MV-4-11 (cell line): ENCODE results near the gene STEAP1B.

Experiments
- DNase-seq: peaks from one replicate; lab custom pipeline; 2025; lab: John Stamatoyannopoulos, UW

STEAP1B gene

DNA sequence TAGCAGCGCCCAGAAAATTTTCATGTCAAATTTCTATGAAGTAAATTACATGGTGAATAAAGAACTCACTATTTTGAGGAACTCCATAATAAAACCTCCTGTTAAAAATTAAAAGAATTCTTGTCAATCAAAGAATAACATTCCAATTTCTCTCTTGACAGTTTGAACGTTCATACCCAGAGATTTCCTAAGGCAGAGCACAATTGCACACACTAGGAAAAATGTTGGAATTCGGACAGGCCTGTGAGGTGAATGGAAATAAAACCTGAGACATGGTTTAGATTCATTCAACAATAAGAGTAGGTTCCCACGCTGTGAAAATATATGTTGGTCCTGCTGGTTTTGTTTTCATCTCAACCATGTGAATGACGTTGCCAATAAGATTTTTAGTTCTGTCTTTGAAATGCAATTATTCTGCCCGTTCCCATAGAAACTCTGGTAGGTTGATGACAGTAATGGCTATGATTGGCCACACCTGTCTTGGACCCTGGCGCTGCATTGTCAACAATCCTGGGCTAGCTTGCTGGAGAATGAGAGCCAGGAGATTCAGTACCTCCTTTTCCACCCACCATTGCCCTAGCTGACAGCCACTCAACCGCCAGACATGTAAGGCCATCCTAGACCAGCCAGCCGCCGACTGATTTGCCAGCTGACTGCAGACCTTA, 99.7 kb downstream of the STEAP1B start:
- DNase-seq = no peak

DNA sequence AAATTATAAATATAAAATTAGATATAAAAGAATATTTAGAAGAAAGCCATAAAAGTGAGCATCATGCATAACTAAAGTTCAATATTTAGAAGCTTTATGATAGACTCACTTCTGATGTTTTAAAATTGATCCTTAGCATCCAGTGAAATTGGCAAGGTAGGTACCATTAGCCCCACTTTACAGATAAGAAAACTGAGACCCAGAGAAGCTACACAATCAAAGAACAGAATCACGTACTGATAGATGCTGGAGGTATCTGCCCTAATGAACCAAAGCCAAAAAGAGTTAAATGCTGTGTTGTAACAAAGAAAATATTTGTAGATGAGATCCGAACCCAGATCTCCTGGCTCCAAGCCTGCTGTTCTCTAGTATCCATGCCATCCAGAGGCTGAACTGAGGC, 100.4 kb downstream of the STEAP1B start:
- DNase-seq = no peak

DNA sequence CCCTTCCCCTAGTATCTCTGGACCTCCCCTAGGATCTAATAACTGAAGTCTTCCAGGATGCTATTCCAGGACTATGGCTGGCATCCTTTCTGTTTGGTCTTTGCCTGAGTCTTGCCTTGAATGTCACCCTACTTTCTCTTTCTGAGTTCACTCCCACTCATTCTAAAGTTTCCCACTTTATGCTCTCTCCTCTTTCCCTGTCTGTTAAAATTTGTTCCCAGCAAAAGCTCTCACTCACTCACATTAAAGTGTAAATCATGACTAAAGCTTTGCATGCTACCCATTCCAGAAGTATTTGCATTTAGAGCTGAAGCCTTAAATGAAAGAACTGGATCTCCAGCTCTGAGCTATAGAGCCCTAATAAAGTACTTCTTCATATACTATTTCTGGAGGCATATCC, 100.9 kb downstream of the STEAP1B start:
- DNase-seq = no peak

DNA sequence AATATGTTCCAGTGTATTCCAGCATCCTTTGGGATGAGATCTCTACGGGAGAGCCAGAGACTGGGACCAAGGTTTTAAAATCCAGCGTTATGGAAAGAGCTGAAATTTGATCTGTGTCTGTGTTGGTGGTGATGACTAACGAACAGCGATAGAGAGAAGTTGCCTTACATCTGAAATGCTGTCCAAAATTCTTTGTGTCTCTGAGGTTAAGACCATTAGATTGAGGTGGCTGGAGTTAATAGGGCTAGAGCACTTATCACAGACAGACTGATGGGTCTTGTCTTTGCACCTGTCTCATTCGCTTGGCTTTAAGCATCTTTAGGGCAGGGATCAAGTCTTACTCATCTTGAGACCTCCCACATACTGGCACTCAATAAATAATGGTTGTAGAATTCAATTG, 102.0 kb downstream of the STEAP1B start:
- no peak for DNase-seq

DNA sequence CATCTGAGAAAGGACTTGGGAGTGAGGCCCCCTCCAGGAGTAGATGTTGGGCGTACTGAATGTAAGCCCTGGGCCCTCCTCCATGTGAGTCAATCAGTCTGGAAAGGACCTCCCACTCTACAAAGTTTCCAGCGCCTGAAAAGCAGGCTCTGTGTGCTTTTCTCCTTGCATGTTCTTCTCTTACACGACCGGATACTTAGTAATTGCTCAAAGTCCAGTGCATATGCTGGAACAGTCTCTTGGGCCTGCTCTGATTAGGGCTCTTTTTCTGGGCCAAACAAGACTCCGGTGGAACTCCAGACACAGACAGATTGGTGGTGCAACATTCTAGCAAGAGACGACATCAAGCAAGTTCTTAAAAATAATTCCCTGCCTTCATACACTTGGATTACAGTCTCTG, 104.8 kb downstream of the STEAP1B start:
- no peak for DNase-seq

DNA sequence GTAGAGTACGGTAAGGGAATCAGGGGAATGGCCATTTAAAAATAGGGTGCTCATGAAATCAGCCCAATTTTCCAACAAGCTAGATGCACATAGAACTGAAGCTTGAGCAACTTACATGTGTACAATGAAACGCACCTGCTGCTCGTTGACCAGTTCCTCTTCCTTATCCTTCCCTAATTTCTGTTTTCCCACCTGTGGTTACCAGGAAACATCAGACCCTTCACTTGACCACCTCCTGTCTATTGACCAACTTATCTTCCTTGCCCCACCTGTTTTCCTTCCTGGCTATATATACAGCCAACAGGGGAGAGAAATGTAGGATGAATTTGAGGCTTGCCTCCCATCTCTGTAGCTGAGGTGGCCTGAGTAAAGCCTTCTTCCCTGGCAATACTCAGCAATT, 105.2 kb downstream of the STEAP1B start:
- DNase-seq = no peak

DNA sequence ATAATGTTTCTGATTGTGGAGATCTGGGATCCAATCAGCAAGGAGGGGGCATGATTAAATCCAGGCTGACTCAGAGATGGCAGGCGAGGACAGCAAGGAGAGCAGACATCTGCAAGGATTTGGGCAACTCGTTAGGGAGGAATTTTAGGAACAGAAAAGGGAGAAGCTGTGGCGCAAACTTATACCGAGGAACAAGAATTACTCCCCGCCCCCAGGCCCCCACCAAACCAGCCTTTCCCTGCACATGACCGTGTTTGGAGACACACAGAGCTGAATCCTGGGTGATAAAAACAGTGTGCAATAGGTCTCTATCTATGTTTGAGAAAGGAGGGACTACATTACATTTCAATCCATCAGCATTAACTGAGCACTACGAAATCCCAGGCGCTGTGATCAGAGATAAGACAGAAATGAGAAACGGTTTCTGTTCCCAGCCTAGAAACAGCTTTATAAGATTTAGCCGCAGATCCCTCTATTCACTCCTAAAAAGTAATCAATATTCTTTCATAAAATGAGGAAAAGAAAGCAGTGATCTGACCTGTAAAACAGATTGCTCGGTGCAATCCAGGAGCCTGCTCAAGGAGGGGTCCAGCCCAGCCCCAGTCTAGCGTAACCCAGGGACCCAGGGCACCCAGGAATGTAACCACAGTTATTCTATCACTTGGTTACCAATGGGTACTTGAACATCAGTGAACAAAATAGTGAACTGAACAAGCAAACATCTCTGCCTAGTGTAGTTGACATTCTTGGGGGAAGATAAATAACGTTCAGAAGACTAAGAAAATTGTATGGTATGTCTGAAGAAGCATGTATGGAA, 105.9 kb downstream of the STEAP1B start:
- no peak for DNase-seq

DNA sequence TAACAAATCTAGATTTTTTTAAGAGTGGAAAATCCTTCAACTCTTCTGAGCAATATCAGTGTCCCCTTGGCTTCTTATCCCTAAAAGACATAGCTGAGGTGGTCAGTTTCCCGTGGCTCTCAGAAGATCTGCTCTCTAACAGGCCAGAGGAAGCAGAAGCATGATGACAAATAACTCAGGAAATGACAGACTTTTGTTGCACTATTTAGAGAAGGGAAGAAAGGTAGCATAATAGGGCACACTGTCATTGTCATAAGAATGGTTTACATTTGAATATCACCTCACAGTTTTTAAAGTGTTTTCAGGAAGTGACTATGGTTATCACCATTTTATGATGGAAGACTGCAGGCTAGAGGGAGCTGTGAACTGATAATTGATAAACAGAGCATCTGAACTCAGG, 109.5 kb downstream of the STEAP1B start:
- no peak for DNase-seq

DNA sequence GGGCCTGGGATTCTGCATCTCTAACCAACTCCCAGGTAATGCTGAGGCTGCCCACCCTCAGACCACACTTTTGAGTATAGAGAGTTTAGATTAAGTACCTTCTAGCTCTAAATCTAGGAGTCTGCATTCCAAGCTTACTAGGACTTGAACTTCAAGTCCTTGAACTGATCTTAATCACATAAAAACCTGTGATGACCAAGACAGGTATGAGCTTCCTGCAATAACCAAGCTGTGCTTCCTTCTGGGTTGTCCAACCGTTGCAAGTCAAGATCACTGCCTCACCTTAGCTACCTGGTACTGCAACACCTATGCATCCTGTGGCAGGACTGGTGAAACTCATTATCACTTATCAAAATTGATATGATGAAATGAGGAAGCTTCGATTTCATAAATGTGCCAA, 110.1 kb downstream of the STEAP1B start:
- DNase-seq = no peak

DNA sequence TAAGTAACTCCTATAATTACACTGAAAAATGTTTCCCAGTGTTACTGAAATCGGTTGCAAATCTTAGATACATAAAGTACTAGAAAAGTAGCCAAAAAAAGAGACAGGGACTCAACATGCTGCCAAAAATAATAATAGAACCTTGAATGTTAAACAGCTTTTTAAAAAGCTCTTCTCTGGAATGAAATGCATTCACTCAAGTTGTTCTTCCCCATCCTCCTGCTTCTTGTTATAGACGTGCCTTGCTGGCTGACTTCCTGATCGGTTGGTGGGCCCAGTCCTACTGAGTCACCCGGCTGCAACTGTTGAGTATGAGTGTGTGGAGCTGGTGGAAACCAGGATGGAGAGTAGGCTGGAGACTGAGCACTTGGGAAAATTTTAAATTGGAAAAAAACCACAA, 112.4 kb downstream of the STEAP1B start:
- no peak for DNase-seq

DNA sequence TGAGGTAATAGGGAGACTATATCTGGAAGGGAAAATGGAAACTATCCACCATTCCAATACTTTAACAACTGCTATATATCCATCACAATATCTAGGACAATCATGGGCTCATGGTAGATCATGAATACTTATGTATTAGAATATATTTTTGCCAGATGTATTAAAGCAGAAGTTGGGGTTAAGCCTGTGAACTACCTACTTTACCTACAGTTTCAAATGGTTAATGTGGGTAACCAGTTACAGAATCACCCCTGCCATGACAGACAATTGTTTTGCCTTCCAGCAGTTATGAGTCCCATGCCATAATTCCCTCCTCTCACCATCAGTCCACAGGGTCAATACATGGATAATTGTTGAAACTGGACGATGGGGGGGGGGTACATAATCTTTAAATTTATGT, 113.1 kb downstream of the STEAP1B start:
- DNase-seq = no peak

DNA sequence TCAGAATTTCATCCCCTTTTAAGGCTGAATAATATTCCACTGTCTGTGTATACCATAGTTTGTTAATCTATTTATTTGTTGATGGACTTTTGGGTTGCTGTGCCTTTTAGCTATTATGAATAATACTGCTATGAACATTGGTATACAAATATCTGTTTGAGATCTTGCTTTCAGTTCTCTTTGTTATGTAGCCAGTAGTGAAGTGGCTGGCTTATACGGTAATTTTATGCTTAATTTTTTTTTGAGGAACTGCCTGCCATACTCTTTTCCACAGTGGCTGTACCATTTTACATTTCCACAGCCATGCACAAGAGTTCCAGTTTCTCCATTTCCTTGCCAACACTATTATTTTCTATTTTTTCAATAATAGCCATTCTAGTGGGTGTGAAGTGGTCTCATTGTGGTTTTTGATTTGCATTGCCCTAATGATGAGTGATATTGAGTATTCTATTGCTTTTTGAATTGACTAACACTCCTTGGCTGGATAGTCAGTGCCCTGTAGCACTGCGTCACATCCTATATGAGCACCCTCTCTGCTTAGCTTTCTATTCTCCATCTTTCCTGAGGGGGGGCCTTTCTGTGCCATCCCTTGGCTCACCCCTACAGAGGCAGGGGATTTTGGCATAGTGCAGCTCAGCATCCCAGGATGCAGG, 113.7 kb downstream of the STEAP1B start:
- DNase-seq = no peak

DNA sequence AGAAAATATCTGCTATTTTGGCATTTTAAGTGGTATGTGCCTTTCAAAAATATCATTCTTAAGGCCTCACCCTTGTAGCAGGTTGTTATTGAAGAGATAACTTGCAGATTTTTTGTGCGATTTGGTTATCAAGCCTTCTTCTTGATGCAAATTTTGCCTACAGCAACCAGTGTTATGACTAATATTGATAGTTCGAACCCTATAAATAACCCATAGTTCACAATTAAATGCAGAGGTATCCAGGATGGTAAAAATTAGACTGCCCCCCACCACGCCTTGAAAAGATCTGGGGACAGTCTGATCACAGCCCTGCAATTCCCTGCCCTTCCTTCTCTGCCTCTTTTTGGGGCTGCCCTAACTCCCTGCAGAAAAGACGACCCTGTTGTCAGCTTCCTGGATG, 114.7 kb downstream of the STEAP1B start:
- DNase-seq = no peak

DNA sequence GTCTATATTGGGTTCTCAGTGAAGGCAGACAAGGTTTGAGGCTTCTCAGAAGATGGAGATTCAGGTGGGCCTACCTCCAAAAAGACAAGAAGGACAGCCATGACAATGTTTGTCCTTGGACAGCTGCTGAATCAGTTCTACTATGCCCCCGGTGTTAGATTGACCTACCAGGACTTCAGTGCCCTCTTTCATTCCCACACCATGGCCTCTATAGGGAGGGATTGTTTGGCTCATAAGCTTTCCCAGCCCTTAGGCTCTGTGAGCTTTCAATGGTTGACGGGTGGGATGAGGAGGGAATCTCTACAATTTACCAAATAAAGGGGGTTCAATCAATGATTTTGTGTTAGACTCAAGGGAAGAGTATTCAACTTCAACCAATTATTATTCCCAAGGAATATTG, 119.7 kb downstream of the STEAP1B start:
- DNase-seq = no peak

DNA sequence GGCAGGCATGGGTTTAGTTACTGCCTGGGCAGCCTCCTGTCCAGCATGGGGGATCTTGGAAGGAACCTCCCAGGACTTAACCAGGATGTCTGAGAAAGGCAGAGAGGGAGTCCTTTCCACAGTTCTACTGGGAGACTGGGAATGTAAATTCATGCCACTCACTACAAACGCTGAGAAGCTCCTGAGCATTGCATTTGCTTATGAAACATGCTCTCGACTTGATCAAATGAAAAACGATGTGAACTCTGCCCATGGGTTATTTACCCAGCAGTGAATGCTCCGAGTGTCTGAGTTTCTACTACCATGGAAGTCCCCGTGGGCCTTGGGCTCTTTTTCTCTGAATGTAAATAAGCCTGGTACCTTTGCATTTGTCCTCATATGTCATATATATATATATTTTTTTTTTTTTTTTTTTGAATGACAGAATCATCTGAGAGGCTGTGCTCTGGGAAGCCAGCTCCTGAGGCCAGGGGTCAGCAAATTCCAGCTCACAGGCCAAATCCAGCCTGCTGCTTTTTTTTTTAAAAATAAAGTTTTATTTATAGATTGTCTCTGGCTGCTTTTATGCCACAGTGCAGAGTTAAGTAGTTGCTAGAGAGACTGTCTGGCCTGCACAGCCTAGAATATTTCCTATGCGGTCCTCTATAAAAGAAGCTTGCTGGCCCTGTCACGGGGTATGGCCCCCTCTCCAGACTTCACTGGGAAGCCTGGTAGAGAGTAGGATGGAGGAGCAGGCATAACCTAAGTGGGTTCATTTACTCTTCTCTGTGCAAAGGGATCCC, 121.6 kb downstream of the STEAP1B start:
- DNase-seq = no peak

DNA sequence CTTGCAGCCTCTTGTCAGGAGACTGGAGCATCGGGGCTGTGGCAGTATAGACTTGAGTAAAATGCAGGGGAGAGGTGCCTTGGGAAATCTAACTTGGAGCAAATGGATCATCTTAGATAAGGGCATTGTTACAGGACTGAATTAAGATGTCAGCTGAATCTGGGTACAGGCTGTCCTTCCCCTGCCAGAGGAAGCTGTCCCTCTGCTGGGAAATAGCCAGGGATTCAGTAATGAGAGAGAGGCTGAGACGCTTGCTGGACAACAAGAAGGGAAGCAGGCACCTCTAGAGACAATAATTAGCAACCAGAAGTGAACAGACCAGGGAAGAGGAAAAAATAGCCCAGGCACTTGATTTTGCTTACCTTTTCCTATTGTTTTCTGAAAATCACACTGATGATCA, 122.3 kb downstream of the STEAP1B start:
- no peak for DNase-seq

DNA sequence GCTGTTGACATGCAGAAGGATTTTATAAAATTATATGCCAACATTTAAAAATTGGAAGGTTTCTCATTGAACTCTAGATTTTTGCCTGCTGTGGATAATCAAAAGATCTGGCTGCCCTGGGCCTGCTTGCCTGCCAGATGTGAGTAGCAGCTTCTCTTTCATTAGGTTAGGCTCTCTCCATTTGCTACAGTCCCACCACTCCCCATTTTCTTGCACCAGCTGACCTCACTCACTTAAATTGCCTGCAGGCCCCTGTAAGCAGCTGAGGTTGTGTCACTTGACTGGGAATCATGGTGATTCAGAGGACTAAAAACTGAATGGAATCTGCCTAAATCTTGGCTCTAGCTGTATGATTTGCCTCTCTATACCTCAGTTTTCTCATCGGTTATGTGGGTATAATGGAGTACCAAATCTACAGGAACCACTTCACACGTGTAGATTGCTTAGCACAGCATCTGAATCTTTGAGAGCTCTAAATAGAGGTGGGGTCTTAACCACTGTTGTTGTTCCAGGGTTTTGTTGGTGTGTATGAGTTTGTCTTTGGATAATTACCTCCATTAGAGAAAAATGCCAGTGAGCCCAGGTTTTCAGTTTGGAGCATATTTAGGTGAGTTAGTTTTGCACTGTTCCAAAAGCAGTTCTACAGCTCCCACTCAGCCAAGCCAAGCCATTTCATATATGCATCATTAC, 124.5 kb downstream of the STEAP1B start:
- no peak for DNase-seq

DNA sequence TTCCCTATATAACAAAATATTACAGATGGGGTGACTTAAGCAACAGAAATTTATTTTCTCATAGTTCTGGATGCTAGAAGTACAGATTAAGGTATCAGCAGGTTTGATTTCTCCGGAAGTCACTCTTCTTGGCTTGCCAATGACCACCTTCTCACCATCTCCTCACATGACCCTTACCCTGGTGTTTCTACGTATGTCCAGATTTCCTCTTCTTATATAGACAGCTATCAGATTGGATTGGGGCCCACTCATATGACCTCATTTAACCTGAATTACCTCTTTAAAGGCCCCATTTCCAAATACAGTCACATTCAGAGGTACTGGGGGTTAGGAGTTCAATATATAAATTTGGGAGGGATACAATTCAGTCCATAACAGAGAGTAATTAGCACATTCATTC, 126.1 kb downstream of the STEAP1B start:
- DNase-seq = no peak

DNA sequence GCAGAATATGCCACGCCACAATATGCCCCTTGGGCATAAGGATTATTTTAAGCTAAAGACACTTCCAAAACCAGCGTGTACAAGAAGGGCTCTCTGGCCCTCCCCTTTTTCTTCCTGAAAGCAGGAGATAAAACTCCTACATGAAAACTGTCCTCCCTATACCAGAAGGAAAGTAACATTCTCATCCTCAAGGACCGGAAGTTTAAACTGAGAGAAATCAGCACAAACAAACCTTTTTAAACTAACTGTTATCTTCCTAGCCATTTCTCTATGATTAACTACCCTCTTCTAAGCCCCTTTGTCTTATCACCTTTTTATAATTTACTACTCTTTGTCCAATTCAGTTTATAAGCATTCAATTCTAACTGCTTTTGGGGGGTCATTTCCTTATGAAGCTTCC, 126.6 kb downstream of the STEAP1B start:
- DNase-seq = no peak

DNA sequence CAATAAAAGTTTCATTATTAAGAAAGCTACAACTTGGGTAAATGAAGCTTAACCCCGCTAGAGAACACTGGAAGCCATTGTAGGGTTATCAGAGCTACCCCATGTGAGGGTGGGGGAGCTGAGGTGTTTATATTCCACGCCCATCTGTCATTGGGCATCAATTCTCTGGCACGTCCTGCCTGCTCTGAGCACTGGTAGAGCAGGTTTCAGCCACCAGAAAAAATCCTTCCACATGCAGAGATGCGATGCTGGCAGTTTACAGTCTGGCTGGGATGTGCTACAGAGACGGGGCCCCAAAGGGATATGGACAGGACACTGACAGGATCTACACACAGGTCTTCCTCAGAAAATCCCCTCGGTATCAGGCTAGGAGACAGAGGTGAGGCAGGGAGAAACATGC, 127.1 kb downstream of the STEAP1B start:
- no peak for DNase-seq

DNA sequence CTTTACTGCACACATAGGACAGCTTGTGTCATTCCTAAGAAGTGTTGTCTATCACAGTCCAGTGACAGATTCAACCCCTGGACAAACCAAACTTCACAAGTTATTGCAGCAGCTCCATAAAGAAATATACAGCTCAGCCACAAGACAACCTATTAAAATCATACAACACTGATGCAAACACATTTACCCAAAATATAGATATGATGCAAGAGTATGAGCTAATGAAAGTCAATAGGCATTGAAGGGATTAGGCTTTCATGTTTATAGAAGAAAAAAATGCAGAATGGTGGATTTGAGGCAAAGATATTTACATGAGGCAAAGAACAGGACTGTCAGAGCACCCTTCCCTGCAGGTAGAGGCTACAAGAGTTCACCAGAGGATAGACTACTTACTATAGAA, 128.1 kb downstream of the STEAP1B start:
- no peak for DNase-seq
